SH-SY5Y (cell line): ENCODE measurements around the gene NLRX1.

Source experiments
- GATA2 ChIP-seq: IDR thresholded peaks from 2 replicates; pipeline ENCODE4 v1.6.1; 2011; ENCODE audit warnings: mild to moderate bottlenecking, low read depth, low read length
- GATA3 ChIP-seq: IDR thresholded peaks from 2 replicates; pipeline ENCODE4 v1.6.1; 2011; ENCODE audit warnings: low read depth, mild to moderate bottlenecking, low read length, moderate library complexity

DNA sequence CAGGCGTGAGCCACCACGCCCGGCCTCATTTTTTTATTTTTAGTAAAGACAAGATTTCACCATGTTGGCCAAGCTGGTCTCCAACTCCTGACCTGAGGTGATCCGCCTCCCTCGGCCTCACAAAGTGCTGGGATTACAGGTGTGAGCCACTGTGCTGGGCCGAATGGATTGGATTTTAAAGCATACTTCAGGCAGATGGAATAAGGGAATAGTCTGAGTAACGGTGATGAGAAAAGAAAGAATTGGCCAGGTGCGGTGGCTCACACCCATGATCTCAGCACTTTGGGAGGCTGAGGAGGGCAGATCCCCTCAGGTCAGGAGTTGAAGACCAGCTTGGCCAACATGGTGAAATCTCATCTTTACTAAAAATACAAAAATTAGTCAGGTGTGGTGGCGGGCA lies 35.5 kb downstream of the NLRX1 start:
- no peak for TF ChIP-seq GATA2
- no peak for TF ChIP-seq GATA3
